Astrocyte (in vitro differentiated cells and primary cell): ENCODE data around the gene SLC9A9. TPM values are rescaled to one million over a fixed set of nuclear protein-coding genes. Genes with fewer than 3 reads are reported as not detected.
A peak's percentile ranks its signal among the peaks of the same experiment; 100 is the strongest.

ENCODE experiments used
- DNase-seq: peaks from one replicate; pipeline ENCODE4 v3.0.0-alpha.2; 2010; ENCODE audit warnings: low read depth
- FAIRE-seq: peaks from 2 replicates; lab custom pipeline; 2011; peaks lifted over from hg19 to GRCh38; lab: Jason Lieb, UNC
- H2AFZ ChIP-seq: 2 replicates; pipeline ENCODE4 v1.6.0; 2012; ENCODE audit warnings: low read depth, low read length, inconsistent platforms
- H3K27ac ChIP-seq: 2 replicates; pipeline ENCODE4 v1.5.1; 2011; ENCODE audit warnings: low read depth, low read length, inconsistent platforms
- H3K27me3 ChIP-seq: 2 replicates; pipeline ENCODE4 v1.6.0; 2011; ENCODE audit warnings: low read length, inconsistent platforms; ENCODE audit not compliant: insufficient read depth
- H3K36me3 ChIP-seq: 2 replicates; pipeline ENCODE4 v1.5.1; 2011; ENCODE audit warnings: low read length, inconsistent platforms; ENCODE audit not compliant: insufficient read depth
- H3K4me1 ChIP-seq: 2 replicates; pipeline ENCODE4 v1.5.1; 2011; ENCODE audit warnings: low read length, inconsistent platforms; ENCODE audit not compliant: insufficient read depth
- H3K4me2 ChIP-seq: 2 replicates; pipeline ENCODE4 v1.6.0; 2012; ENCODE audit warnings: low read length, inconsistent platforms
- H3K4me3 ChIP-seq: 2 replicates; pipeline ENCODE4 v1.5.1; 2011; ENCODE audit warnings: low read depth, mild to moderate bottlenecking, low read length, inconsistent platforms; ENCODE audit not compliant: insufficient read depth
- H3K79me2 ChIP-seq: 2 replicates; pipeline ENCODE4 v1.6.0; 2012; ENCODE audit warnings: mild to moderate bottlenecking, low read length, inconsistent platforms; ENCODE audit not compliant: insufficient read depth
- H3K9ac ChIP-seq: 2 replicates; pipeline ENCODE4 v1.6.0; 2012; ENCODE audit warnings: mild to moderate bottlenecking, low read length, inconsistent platforms
- H3K9me3 ChIP-seq: 2 replicates; pipeline ENCODE4 v1.5.1; 2012; ENCODE audit warnings: low read depth, mild to moderate bottlenecking, low read length, inconsistent platforms; ENCODE audit not compliant: insufficient read depth
- H4K20me1 ChIP-seq: 2 replicates; pipeline ENCODE4 v1.6.0; 2012; ENCODE audit warnings: low read length, inconsistent platforms; ENCODE audit not compliant: insufficient read depth
- H3K27ac Mint-ChIP-seq: one replicate; pipeline ENCODE4 v1.8.0; 2021; ENCODE audit warnings: mild to moderate bottlenecking, mixed read lengths; ENCODE audit not compliant: unreplicated experiment
- H3K27me3 Mint-ChIP-seq: one replicate; pipeline ENCODE4 v1.8.0; 2021; ENCODE audit warnings: low read depth, mixed read lengths; ENCODE audit not compliant: unreplicated experiment
- H3K36me3 Mint-ChIP-seq: one replicate; pipeline ENCODE4 v1.8.0; 2021; ENCODE audit warnings: low read depth, mixed read lengths; ENCODE audit not compliant: unreplicated experiment
- H3K4me1 Mint-ChIP-seq: one replicate; pipeline ENCODE4 v1.8.0; 2021; ENCODE audit warnings: low read depth, mixed read lengths; ENCODE audit not compliant: unreplicated experiment
- H3K4me3 Mint-ChIP-seq: one replicate; pipeline ENCODE4 v1.8.0; 2021; ENCODE audit warnings: mild to moderate bottlenecking, moderate library complexity, mixed read lengths; ENCODE audit not compliant: unreplicated experiment
- H3K9me3 Mint-ChIP-seq: one replicate; pipeline ENCODE4 v1.8.0; 2021; ENCODE audit warnings: mild to moderate bottlenecking, mixed read lengths; ENCODE audit not compliant: unreplicated experiment
- EZH2 ChIP-seq: IDR thresholded peaks from 2 replicates; pipeline ENCODE4 v1.6.1; 2012; ENCODE audit warnings: mild to moderate bottlenecking, low read length, inconsistent platforms; ENCODE audit not compliant: insufficient read depth
- total RNA-seq: library from RNA; stranded (reverse); gene quantifications from 2 replicates; pipeline ENCODE4 v1.2.1, GENCODE V29; 2021
- TF ChIP-seq, protein P1 (sequence below): IDR thresholded peaks from 2 replicates; pipeline ENCODE4 v1.5.1; 2011; ENCODE audit warnings: low read depth, mild to moderate bottlenecking, inconsistent platforms, low read length, moderate library complexity; ENCODE audit not compliant: insufficient read depth

SLC9A9 gene
- total RNA-seq, 1 donor from 2014 or later, result 1.5 TPM

DNA sequence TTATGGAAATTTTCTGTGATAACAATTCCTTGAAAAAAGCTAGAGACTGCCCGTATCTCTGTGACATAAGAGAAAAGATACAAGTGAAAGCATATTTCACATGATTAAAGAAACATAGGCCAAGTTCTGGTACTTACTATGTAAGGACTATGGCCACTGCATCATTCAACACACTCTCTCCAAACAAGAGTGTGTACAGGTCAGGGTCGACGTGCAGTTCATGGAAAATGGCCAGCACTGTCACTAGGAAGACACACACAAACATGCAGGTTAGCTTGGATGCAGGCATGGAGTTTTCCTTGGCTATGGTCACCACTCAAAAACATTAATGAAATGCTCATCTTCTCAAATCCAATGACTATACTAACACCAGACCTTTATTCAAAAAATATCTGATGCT lies 196.2 kb downstream of the SLC9A9 start:
- Mint-ChIP-seq H3K36me3 (no peaks in the 10 kb centered on the region), H3K9me3 (no peaks in the 10 kb centered on the region), H3K4me1 (peaks cover 24% of the 10 kb centered on the region), H3K27ac (no peak overlapping the region), H3K4me3 (no peak overlapping the region), H3K27me3 (no peaks in the 10 kb centered on the region)
- Histone ChIP-seq H3K36me3 (no peaks in the 10 kb centered on the region), H3K27ac (no peak overlapping the region), H3K4me3 (no peak overlapping the region), H3K4me2 (no peak overlapping the region), H3K9me3 (no peaks in the 10 kb centered on the region), H3K9ac (no peak overlapping the region), H2AFZ (no peak overlapping the region), H3K79me2 (no peaks in the 10 kb centered on the region), H4K20me1 (no peaks in the 10 kb centered on the region), H3K27me3 (no peaks in the 10 kb centered on the region), H3K4me1 (peaks cover 3% of the 10 kb centered on the region)
- peak; percentile 23 for FAIRE-seq
- no peak for TF ChIP-seq EZH2
- TF ChIP-seq, protein P1, sequence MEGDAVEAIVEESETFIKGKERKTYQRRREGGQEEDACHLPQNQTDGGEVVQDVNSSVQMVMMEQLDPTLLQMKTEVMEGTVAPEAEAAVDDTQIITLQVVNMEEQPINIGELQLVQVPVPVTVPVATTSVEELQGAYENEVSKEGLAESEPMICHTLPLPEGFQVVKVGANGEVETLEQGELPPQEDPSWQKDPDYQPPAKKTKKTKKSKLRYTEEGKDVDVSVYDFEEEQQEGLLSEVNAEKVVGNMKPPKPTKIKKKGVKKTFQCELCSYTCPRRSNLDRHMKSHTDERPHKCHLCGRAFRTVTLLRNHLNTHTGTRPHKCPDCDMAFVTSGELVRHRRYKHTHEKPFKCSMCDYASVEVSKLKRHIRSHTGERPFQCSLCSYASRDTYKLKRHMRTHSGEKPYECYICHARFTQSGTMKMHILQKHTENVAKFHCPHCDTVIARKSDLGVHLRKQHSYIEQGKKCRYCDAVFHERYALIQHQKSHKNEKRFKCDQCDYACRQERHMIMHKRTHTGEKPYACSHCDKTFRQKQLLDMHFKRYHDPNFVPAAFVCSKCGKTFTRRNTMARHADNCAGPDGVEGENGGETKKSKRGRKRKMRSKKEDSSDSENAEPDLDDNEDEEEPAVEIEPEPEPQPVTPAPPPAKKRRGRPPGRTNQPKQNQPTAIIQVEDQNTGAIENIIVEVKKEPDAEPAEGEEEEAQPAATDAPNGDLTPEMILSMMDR, result no peak
- no peak for DNase-seq

DNA sequence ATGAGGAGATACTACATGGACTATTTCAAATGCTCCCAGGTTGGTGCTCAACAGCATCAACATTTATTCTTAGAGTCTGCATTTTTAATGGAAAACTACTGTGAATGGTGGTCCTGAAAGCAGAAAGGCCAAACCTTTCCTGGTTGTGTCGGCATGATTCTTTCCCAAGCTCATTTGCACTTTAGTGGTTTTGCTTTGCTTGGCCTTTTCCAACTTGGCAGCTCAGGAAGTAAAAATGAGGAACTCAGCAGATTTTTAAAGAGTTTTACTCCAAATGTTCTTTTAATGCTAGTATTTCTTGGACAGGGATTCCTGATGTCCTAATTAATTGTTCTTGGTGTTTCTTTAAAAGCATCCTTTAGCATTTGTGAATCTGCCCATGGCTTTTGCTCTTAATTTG lies 197.4 kb downstream of the SLC9A9 start:
- Histone ChIP-seq H3K4me2 (no peak overlapping the region), H3K79me2 (no peaks in the 10 kb centered on the region), H3K9me3 (no peaks in the 10 kb centered on the region), H3K27me3 (no peaks in the 10 kb centered on the region), H3K4me3 (no peak overlapping the region), H3K4me1 (peaks cover 3% of the 10 kb centered on the region), H3K36me3 (no peaks in the 10 kb centered on the region), H3K27ac (no peak overlapping the region), H3K9ac (no peak overlapping the region), H4K20me1 (no peaks in the 10 kb centered on the region), H2AFZ (no peak overlapping the region)
- Mint-ChIP-seq H3K36me3 (no peaks in the 10 kb centered on the region), H3K27me3 (no peaks in the 10 kb centered on the region), H3K27ac (no peak overlapping the region), H3K9me3 (no peaks in the 10 kb centered on the region), H3K4me1 (peaks cover 22% of the 10 kb centered on the region), H3K4me3 (no peak overlapping the region)
- DNase-seq, result no peak
- FAIRE-seq, result no peak
- TF ChIP-seq EZH2, result no peak
- TF ChIP-seq, protein P1, result no peak

DNA sequence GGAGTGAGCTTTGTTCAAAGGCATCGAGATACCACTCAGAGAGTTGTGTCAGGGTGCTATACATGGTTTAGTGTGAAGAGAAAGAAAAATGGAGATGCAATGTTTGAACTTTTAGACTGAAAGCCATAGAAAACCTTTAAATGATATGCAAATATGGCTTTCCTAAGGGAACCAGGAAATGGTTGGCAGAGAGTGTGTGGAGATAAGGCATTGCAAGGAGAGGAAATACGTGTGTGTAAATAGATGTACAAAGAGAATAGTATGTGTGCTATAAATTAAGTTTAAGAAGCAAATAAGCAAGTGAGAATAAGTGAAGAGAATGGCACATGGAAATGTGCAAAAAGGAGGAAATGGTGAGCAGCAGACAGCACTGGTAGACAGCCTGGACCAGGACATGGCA lies 198.1 kb downstream of the SLC9A9 start:
- Histone ChIP-seq H3K27ac (no peak overlapping the region), H3K27me3 (no peaks in the 10 kb centered on the region), H3K4me3 (no peak overlapping the region), H3K9me3 (no peaks in the 10 kb centered on the region), H3K4me1 (peaks cover 3% of the 10 kb centered on the region), H3K79me2 (no peaks in the 10 kb centered on the region), H3K36me3 (no peaks in the 10 kb centered on the region), H3K9ac (no peak overlapping the region), H2AFZ (no peak overlapping the region), H4K20me1 (no peaks in the 10 kb centered on the region), H3K4me2 (no peak overlapping the region)
- FAIRE-seq (no peak), DNase-seq (no peak)
- TF ChIP-seq EZH2, result no peak
- TF ChIP-seq, protein P1, result no peak
- H3K36me3 Mint-ChIP-seq, result no peaks in the 10 kb centered on the region
- no peak overlapping the region for H3K27ac Mint-ChIP-seq
- no peaks in the 10 kb centered on the region for H3K27me3 Mint-ChIP-seq
- peaks cover 16% of the 10 kb centered on the region for H3K4me1 Mint-ChIP-seq
- H3K9me3 Mint-ChIP-seq, result no peaks in the 10 kb centered on the region
- no peak overlapping the region for H3K4me3 Mint-ChIP-seq
